ENCODE results near the gene IDH3B. TPM values are rescaled to one million over a fixed set of nuclear protein-coding genes. Genes with fewer than 3 reads are reported as not detected.
A peak's percentile ranks its signal among the peaks of the same experiment; 100 is the strongest.

Gene IDH3B
- total RNA-seq, 1 experiment from 2014 or later = 261 TPM

- Histone ChIP-seq H3K4me1 (ENCODE audit: insufficient read depth, low read length) (0 out of 2 replicates have a peak, but pooled peaks cover 4% of the 10 kb centered on the region), H3K36me3 (ENCODE audit: low read depth, low read length) (no peaks in the 10 kb centered on the region), H3K4me2 (ENCODE audit: low read length) (no peak overlapping the region), H3K4me3 (ENCODE audit: low read length) (no peak overlapping the region), H2AFZ (ENCODE audit: low read length) (no peak overlapping the region), H3K27ac (ENCODE audit: low read length) (no peak overlapping the region), H4K20me1 (ENCODE audit: low read length) (no peaks in the 10 kb centered on the region), H3F3A (ENCODE audit: low read length, unreplicated experiment) (no peaks in the 10 kb centered on the region), H3K9ac (ENCODE audit: low read length) (no peak overlapping the region), H3K27me3 (ENCODE audit: low read length) (peaks cover 35% of the 10 kb centered on the region), H3K79me2 (ENCODE audit: low read length) (no peaks in the 10 kb centered on the region), H3K9me2 (replicated peaks; ENCODE audit: low read length) (peaks cover 5% of the 10 kb centered on the region; the same call in 1 of the 2 replicates), H3K9me3 (ENCODE audit: low read length) (no peaks in the 10 kb centered on the region)
- DNase-seq = peak; percentile 45
- BruUV-seq (replicated peaks) = no TSS peak
- ATAC-seq = peak; percentile 15; the same call in 1 of the 2 replicates
- TF ChIP-seq, protein P1, sequence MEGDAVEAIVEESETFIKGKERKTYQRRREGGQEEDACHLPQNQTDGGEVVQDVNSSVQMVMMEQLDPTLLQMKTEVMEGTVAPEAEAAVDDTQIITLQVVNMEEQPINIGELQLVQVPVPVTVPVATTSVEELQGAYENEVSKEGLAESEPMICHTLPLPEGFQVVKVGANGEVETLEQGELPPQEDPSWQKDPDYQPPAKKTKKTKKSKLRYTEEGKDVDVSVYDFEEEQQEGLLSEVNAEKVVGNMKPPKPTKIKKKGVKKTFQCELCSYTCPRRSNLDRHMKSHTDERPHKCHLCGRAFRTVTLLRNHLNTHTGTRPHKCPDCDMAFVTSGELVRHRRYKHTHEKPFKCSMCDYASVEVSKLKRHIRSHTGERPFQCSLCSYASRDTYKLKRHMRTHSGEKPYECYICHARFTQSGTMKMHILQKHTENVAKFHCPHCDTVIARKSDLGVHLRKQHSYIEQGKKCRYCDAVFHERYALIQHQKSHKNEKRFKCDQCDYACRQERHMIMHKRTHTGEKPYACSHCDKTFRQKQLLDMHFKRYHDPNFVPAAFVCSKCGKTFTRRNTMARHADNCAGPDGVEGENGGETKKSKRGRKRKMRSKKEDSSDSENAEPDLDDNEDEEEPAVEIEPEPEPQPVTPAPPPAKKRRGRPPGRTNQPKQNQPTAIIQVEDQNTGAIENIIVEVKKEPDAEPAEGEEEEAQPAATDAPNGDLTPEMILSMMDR (conservative IDR thresholded peaks at IDR 0.05; ENCODE audit: low read depth, low read length) = no peak
- no peak for TF ChIP-seq EZH2phosphoT487 (IDR thresholded peaks at IDR 0.05; ENCODE audit: borderline replicate concordance, low read length)
- no peak for TF ChIP-seq EZH2 (IDR thresholded peaks at IDR 0.05; ENCODE audit: low read length, unreplicated experiment)
- ChIA-PET CTCF (interaction anchor here (0.6 kb wide), 1 partner anchor 63 kb away, joined by 3 read pairs; no protein-coding TSS in a partner anchor), POLR2A (ENCODE audit: unreplicated experiment) (no interaction called here)
- intact Hi-C loops (cut with micrococcal nuclease) = no loop called here
Measured at GRCh38 chr20:2610941-2611720, 52.9 kb downstream of the IDH3B start.

DNA sequence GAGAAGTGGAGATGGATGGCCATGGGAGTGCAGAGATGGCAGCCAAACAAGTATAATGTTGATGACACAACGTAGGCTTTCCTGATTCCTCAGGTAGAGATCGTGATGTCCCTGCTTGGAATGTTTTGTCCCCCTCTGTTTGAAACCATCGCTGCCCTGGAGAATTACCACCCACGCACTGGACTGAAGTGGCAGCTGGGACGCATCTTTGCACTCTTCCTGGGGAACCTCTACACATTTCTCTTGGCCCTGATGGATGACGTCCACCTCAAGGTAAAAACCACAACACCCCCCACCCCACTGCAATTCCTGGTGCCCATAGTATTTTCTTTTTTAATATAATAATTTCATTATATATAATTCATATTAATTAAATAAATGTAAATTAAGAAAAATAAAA lies 53.7 kb downstream of the IDH3B start:
- Histone ChIP-seq H3K4me3 (ENCODE audit: low read length) (no peak overlapping the region), H3K27ac (ENCODE audit: low read length) (no peak overlapping the region), H3K9me2 (replicated peaks; ENCODE audit: low read length) (no peaks in the 10 kb centered on the region), H3F3A (ENCODE audit: low read length, unreplicated experiment) (no peaks in the 10 kb centered on the region), H3K9ac (ENCODE audit: low read length) (no peak overlapping the region), H3K9me3 (ENCODE audit: low read length) (no peaks in the 10 kb centered on the region), H3K27me3 (ENCODE audit: low read length) (peaks cover 27% of the 10 kb centered on the region; the same call in 1 of the 2 replicates), H3K79me2 (ENCODE audit: low read length) (no peaks in the 10 kb centered on the region), H2AFZ (ENCODE audit: low read length) (no peak overlapping the region), H3K4me2 (ENCODE audit: low read length) (no peak overlapping the region), H3K4me1 (ENCODE audit: insufficient read depth, low read length) (0 out of 2 replicates have a peak, but pooled peaks cover 4% of the 10 kb centered on the region), H4K20me1 (ENCODE audit: low read length) (no peaks in the 10 kb centered on the region), H3K36me3 (ENCODE audit: low read depth, low read length) (no peaks in the 10 kb centered on the region)
- DNase-seq (no peak), ATAC-seq (no peak)
- no peak for TF ChIP-seq EZH2 (IDR thresholded peaks at IDR 0.05; ENCODE audit: low read length, unreplicated experiment)
- no peak for TF ChIP-seq EZH2phosphoT487 (IDR thresholded peaks at IDR 0.05; ENCODE audit: borderline replicate concordance, low read length)
- TF ChIP-seq, protein P1 (conservative IDR thresholded peaks at IDR 0.05; ENCODE audit: low read depth, low read length) = no peak
- no TSS peak for BruUV-seq (replicated peaks)
- POLR2A ChIA-PET (ENCODE audit: unreplicated experiment) = no interaction called here
- CTCF ChIA-PET = no interaction called here
- intact Hi-C loops (cut with micrococcal nuclease) = no loop called here

Small RNA genes within 50 kb of the gene (microRNA-seq; reads per million reads assigned to microRNA genes)
- 21.8 reads per million, percentile 45 among the genes with 10 or more reads in this experiment for gene MIR1292 (ENCODE audit: unreplicated experiment)

Other genes with a start within 250 kb of the IDH3B start
- gene SNRPB, start 193.4 kb downstream of the IDH3B start, total RNA-seq (2014; rRNA removed) = 664 and 677 TPM in 2 replicates
- gene ZNF343, start 155.3 kb downstream of the IDH3B start, total RNA-seq (2014; rRNA removed) = 7.7 and 8.2 TPM in 2 replicates
- gene TMC2, start 127.6 kb downstream of the IDH3B start, total RNA-seq (2014; rRNA removed) = not detected in 2 replicates
- 570 and 642 TPM in 2 replicates for gene NOP56, start 11.6 kb downstream of the IDH3B start, total RNA-seq (2014; rRNA removed)
- 0.98 and 1.8 TPM in 2 replicates for gene EBF4, start 28.6 kb upstream of the IDH3B start, total RNA-seq (2014; rRNA removed)
- not detected in 2 replicates for gene CPXM1, start 136.4 kb upstream of the IDH3B start, total RNA-seq (2014; rRNA removed)
- gene C20orf141, start 150.8 kb upstream of the IDH3B start, total RNA-seq (2014; rRNA removed) = not detected in 2 replicates
- 0.04 TPM in 1 of 2 replicates, not detected in the other for gene TMEM239, start 152.1 kb upstream of the IDH3B start, total RNA-seq (2014; rRNA removed)
- 21.9 and 29.8 TPM in 2 replicates for gene PCED1A, start 176.4 kb upstream of the IDH3B start, total RNA-seq (2014; rRNA removed)
- gene VPS16, start 176.5 kb upstream of the IDH3B start, total RNA-seq (2014; rRNA removed) = 40.3 and 49.9 TPM in 2 replicates
- gene PTPRA, start 209.3 kb upstream of the IDH3B start, total RNA-seq (2014; rRNA removed) = 33.6 and 35.0 TPM in 2 replicates

Data from PC-3 (cell line).